Measurements from ENCODE around the gene FAM131B.
A peak's percentile ranks its signal among the peaks of the same experiment; 100 is the strongest.
"Not testable (repeated sequence)": the region's sequence is repeated elsewhere in the genome, so short reads cannot be mapped to it uniquely, and the experiment has no call there.

Gene FAM131B

GRCh38 chr7:143362131-143363015 is at the start of gene FAM131B:
FAM131B (minus strand) TSS chr7:143362713; CDS start chr7:143362603, 110 bp downstream.
- Mint-ChIP-seq H3K4me1 (peaks cover 8% of the 10 kb centered on the region), H3K36me3 (no peaks in the 10 kb centered on the region), H3K27me3 (peaks cover 92% of the 10 kb centered on the region), H3K4me3 (peak within 1 kb of the TSS; percentile 81), H3K9me3 (no peaks in the 10 kb centered on the region), H3K27ac (no peak within 1 kb of the TSS)
- peak; percentile 57 for DNase-seq
- CTCF ChIA-PET, result no interaction called here

- Mint-ChIP-seq H3K9me3 (no peaks in the 10 kb centered on the region), H3K4me3 (no peak overlapping the region), H3K27ac (no peak overlapping the region), H3K27me3 (peaks cover 9% of the 10 kb centered on the region), H3K4me1 (peaks cover 35% of the 10 kb centered on the region), H3K36me3 (no peaks in the 10 kb centered on the region)
- CTCF ChIA-PET, result no interaction called here
- DNase-seq, result no peak
Measured at GRCh38 chr7:143411976-143412708, 49.6 kb upstream of the FAM131B start.

- Mint-ChIP-seq H3K9me3 (no peaks in the 10 kb centered on the region), H3K27me3 (peaks cover 9% of the 10 kb centered on the region), H3K27ac (no peak overlapping the region), H3K4me1 (peaks cover 49% of the 10 kb centered on the region), H3K36me3 (peaks cover 4% of the 10 kb centered on the region), H3K4me3 (peak overlapping the region; percentile 6)
- CTCF ChIA-PET, result interaction anchor here (0.6 kb wide), 1 partner anchor 20 kb away, joined by 3 read pairs; no protein-coding TSS in a partner anchor
- DNase-seq, result no peak
Measured at GRCh38 chr7:143410521-143411004, 48.0 kb upstream of the FAM131B start.

- Mint-ChIP-seq H3K27ac (peak within 1 kb of the TSS; percentile 8), H3K27me3 (peaks cover 9% of the 10 kb centered on the region), H3K9me3 (no peaks in the 10 kb centered on the region), H3K4me3 (peak within 1 kb of the TSS; percentile 78), H3K36me3 (peaks cover 4% of the 10 kb centered on the region), H3K4me1 (peaks cover 57% of the 10 kb centered on the region)
- DNase-seq, result peak; percentile 65
- CTCF ChIA-PET, result interaction anchor here (0.6 to 3.7 kb wide), 11 partner anchors 8 to 194 kb away, joined by 3 to 28 read pairs (median 3); no protein-coding TSS in a partner anchor
Measured at GRCh38 chr7:143408686-143409561, 46.4 kb upstream of the FAM131B start, which contains the start of gene EPHA1. EPHA1 (minus strand) TSS chr7:143408856; CDS start chr7:143408805, 51 bp downstream.

GRCh38 chr7:143408252-143408685 is 45.8 kb upstream of the FAM131B start:
- H3K36me3 Mint-ChIP-seq, result peaks cover 4% of the 10 kb centered on the region
- no peak overlapping the region for H3K27ac Mint-ChIP-seq

GRCh38 chr7:143407287-143408251 is 45.1 kb upstream of the FAM131B start:
- peak; percentile 61 for DNase-seq
- CTCF ChIA-PET, result interaction anchor here (0.6 to 3.7 kb wide), 17 partner anchors 10 to 1661 kb away, joined by 3 to 28 read pairs (median 4); no protein-coding TSS in a partner anchor
- Mint-ChIP-seq H3K27ac (peak overlapping the region; percentile 8), H3K27me3 (peaks cover 9% of the 10 kb centered on the region), H3K4me3 (peak overlapping the region; percentile 78), H3K36me3 (peaks cover 4% of the 10 kb centered on the region), H3K9me3 (no peaks in the 10 kb centered on the region), H3K4me1 (peaks cover 57% of the 10 kb centered on the region)

More at GRCh38 chr7:143408252-143408685, 45.8 kb upstream of the FAM131B start:
- no peak for DNase-seq
- peaks cover 57% of the 10 kb centered on the region for H3K4me1 Mint-ChIP-seq
- no peaks in the 10 kb centered on the region for H3K9me3 Mint-ChIP-seq
- peaks cover 9% of the 10 kb centered on the region for H3K27me3 Mint-ChIP-seq
- H3K4me3 Mint-ChIP-seq, result peak overlapping the region; percentile 78
- CTCF ChIA-PET, result interaction anchor here (0.6 to 3.7 kb wide), 13 partner anchors 9 to 1661 kb away, joined by 3 to 28 read pairs (median 5); no protein-coding TSS in a partner anchor

GRCh38 chr7:143406002-143406357 is 43.5 kb upstream of the FAM131B start:
- DNase-seq, result no peak
- Mint-ChIP-seq H3K27ac (no peak overlapping the region), H3K27me3 (peaks cover 14% of the 10 kb centered on the region), H3K36me3 (peaks cover 4% of the 10 kb centered on the region), H3K4me1 (peaks cover 51% of the 10 kb centered on the region), H3K9me3 (no peaks in the 10 kb centered on the region), H3K4me3 (no peak overlapping the region)
- CTCF ChIA-PET, result interaction anchor here (1.5 to 3.7 kb wide), 5 partner anchors 8 to 166 kb away, joined by 3 to 28 read pairs (median 9); no protein-coding TSS in a partner anchor

- H3K27ac Mint-ChIP-seq, result no peak overlapping the region
- CTCF ChIA-PET, result interaction anchor here (1.1 to 3.7 kb wide), 4 partner anchors 9 to 26 kb away, joined by 3 to 28 read pairs (median 6); no protein-coding TSS in a partner anchor
- no peak overlapping the region for H3K4me3 Mint-ChIP-seq
- H3K27me3 Mint-ChIP-seq, result peaks cover 15% of the 10 kb centered on the region
- no peaks in the 10 kb centered on the region for H3K9me3 Mint-ChIP-seq
- peaks cover 4% of the 10 kb centered on the region for H3K36me3 Mint-ChIP-seq
- DNase-seq, result no peak
- H3K4me1 Mint-ChIP-seq, result peaks cover 50% of the 10 kb centered on the region
Measured at GRCh38 chr7:143405173-143406001, 42.9 kb upstream of the FAM131B start.

- CTCF ChIA-PET, result interaction anchor here (0.7 to 1.9 kb wide), 6 partner anchors 10 to 178 kb away, joined by 3 to 11 read pairs (median 4); no protein-coding TSS in a partner anchor
- not testable (repeated sequence) for H3K27ac Mint-ChIP-seq
Measured at GRCh38 chr7:143402233-143402632, 39.7 kb upstream of the FAM131B start.

GRCh38 chr7:143401265-143401664 is 38.8 kb upstream of the FAM131B start:
- Mint-ChIP-seq H3K4me1 (peaks cover 13% of the 10 kb centered on the region), H3K4me3 (no peak overlapping the region), H3K9me3 (no peaks in the 10 kb centered on the region), H3K36me3 (peaks cover 13% of the 10 kb centered on the region), H3K27me3 (peaks cover 6% of the 10 kb centered on the region), H3K27ac (no peak overlapping the region)
- CTCF ChIA-PET, result interaction anchor here (1.1 to 1.3 kb wide), 2 partner anchors 17 to 21 kb away, joined by 3 read pairs; no protein-coding TSS in a partner anchor
- DNase-seq, result no peak

More at GRCh38 chr7:143402233-143402632, 39.7 kb upstream of the FAM131B start:
- DNase-seq, H3K4me3 Mint-ChIP-seq, H3K9me3 Mint-ChIP-seq, H3K27me3 Mint-ChIP-seq: not testable (repeated sequence)
- Mint-ChIP-seq H3K36me3 (peaks cover 14% of the 10 kb centered on the region), H3K4me1 (peaks cover 23% of the 10 kb centered on the region)

GRCh38 chr7:143399642-143400041 is 37.1 kb upstream of the FAM131B start:
- CTCF ChIA-PET, result no interaction called here
- no peak overlapping the region for H3K27ac Mint-ChIP-seq
- H3K4me3 Mint-ChIP-seq, result no peak overlapping the region
- no peaks in the 10 kb centered on the region for H3K9me3 Mint-ChIP-seq
- H3K36me3 Mint-ChIP-seq, result peaks cover 11% of the 10 kb centered on the region
- peaks cover 7% of the 10 kb centered on the region for H3K4me1 Mint-ChIP-seq
- no peak for DNase-seq
- peaks cover 6% of the 10 kb centered on the region for H3K27me3 Mint-ChIP-seq

All from activated naive CD4-positive, alpha-beta T cell treated with anti-CD3 and anti-CD28 coated beads, Interleukin-2, amount 10 ng/mL, durations not matched to agents 7 days and 5 days (primary cell).